Medulla oblongata (tissue), 1 donor: ENCODE measurements around the gene PYHIN1.

ENCODE experiments used
- DNase-seq: peaks from one replicate; pipeline ENCODE4 v3.0.0-alpha.2; 2015; ENCODE audit errors: extremely low spot score

Gene PYHIN1

DNA sequence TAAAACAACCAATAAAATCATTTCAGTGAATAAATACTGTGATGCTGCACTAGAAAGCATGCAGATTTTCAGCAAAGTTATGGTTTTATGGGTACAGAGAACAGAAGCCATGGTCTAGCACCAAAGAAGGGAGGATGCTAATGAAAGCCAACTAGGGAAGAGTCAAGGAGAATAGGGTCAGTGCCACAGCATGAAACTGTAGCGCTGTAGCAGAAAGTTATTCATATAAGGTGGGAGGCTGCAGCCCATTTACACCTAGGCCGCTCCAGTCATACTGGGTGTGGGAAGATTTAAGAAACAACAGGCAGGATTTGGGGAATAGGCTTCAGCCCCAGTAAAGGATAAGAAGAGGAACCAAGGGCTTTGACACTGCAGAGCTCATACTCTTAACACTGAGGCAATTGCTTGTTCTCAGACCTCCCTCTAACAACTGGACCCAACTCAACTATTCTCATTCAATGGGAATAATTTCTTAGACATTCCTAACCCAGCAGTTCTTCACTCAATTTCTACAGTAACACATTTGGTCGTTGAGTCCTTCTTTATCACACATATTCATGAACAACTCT, 82.7 kb downstream of the PYHIN1 start:
- DNase-seq: no peak

- DNase-seq: no peak
These were observed 83.5 kb downstream of the PYHIN1 start for GRCh38 chr1:159014851-159015250.

GRCh38 chr1:159015440-159015909, 84.1 kb downstream of the PYHIN1 start:
- DNase-seq: peak; percentile 88

DNA sequence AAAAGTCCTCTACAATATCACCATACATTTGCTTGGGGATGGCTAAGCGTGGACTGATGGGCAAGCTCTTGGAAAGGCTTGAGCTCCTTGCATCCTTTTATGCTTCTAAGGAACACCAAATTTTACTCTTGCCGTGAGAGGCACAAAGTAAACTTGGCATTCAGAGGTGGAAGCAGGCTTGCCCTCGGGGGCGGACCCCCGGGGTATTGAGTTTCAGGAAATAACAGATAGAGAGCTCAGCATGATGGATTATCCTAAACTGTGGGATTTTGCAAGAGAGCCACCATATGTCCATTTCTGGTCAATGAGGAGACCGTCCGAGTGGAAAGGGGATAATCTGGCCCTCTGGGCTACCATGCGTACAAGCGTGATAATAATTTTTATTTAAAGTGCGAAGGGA, 92.4 kb downstream of the PYHIN1 start:
- DNase-seq: no peak

DNA sequence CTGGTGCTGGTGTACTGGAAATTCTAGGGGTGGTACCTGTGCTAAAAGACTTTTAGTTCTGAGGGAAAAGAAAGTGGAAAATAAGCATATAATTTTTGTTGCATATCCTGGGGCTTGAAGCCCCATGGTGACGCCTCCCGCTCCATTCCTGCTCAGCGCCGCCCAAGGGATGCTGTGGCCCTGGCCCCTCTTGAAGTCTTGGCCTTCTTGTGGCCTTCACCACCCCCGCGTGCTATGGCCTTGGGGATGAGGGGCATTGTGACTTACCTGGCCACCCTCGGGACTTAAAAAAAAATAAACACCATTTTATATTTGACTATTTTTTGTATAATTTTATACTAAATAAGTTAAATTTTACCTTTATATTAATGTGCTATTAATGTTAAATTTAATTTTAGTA, 93.7 kb downstream of the PYHIN1 start:
- DNase-seq: no peak
